GM21381 (cell line): Measurements from ENCODE around the gene GPD1.

Experiments used
- ATAC-seq: cut with Tn5 transposase; IDR thresholded peaks from one replicate; pipeline ENCODE4 v1.9.1; 2021; ENCODE audit warnings: mild to moderate bottlenecking, moderate library complexity; ENCODE audit not compliant: unreplicated experiment

The GPD1 gene

DNA sequence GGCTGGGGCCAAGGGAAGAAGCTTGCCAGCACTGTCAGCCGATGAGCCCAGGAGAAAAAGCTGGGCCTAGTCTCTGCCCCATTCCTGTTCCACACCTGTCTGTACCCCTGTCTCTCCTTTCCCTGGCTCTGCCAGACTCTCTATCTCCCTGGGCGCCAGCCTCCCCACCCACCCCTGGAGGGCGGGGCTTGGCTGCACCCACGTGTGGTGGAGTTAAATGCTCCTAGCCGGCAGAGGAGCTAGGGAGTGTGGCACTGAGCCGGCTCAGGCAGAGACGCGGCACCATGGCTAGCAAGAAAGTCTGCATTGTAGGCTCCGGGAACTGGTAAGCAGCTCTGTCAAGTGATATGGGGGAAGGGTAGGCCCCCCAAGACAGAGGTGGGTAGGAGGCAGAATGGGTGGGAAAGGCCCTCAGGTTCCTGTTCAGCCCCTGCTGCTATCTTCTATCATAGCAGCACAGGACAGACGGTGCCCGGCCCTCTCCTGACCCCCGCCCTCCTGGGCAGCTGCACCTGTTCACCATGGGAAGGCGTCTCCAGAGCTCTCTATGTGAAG, at the start of gene GPD1:
TSS of gene GPD1 (plus strand) at position 242 of the 555 bp plus-strand sequence. CDS start at position 285, 43 bp downstream.
- ATAC-seq: no peak

DNA sequence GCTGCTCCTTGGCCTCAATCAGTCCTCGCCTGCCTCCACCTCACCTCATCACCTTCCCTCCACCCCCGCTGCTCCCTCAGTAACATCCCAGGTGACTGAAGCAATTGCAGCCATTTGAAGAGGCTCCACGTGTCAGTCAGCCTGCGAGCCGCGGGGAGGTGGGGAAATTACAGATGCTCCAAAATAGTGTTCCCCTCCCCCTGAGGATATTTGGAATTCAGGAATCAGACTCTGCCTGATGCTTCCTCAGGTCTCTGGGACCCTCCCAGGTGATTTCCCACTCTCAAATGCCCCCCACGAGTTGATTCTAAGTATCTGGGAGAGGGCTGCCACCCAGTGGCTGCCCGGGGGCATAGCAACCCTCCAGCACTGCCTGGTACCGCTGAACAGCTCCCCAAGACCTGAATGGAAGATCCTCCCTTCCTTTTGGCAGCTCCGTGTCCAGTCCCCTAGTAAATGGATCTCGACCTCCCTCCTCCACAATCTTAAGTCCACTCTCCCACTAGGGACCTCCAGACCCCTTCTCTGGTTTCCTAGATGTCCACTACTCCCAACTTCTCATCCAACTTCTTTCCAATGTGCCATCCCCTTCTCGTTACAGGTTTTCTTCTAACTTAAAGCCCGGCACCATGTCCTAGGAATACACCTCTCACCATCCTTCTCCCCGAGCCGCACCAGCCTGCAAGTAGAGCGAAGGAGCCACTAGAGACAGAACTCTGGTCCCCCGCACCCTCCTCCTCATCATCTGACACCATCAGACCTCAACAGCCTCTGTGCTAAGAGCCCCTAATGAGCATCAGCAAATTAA, 47.8 kb upstream of the GPD1 start:
- no peak for ATAC-seq

DNA sequence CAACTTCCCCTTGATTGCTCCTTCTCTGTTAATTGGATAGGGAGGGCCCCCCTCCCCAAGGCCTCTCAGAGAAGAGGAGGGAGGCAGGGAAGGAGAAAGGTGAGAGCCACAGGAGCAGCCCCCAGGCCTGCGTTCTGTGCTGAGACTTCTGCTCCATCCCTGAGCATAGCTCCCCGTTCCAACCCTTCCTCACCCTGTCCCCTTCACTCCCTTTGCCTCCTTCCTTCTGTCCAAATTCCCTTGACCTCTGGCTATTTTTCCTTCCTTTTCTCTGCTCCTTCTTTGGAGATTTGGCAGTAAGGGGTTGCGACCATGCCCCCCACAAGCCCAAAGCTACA, 47.2 kb upstream of the GPD1 start:
- no peak for ATAC-seq

DNA sequence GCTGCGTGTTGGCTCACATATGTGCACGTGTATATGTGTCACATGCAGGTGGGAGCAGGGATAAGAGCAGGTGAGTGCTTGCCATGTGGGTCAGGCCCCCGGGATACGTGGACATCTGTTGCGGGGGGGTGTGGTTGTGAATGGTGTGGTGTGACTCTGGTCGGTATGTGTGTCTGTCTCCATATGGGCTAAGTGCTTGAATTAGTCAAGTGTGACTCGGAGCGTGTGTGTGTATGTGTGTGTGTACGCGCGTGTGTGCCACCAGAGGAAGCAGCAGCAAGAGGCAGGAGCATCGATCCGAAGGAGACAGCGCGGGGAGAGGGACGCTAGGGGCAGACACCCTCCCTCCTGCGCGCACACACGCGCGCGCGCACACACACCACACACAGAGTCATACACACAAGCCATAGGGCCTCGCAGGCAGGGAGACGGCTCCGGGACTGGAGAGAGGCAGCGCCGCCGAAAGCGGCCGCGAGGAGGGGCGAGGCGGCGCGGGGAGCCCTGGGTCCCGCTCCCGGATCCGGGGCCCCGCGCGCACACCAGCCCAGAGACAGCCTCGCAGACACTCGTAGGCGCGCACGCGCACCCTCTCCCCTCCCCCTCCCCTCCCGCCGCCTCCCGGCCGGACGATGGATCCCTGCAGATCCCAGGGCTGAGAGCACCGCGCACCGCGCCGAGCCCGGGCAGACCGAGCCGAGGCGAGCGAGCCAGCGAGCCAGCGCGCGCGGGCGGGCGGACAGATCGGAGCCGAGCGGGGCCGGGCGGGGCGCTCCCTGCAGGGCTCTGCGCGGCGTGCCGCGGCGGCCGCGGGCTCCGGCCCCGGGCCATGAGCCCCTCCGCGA, 46.6 kb upstream of the GPD1 start, which contains the start of gene ASIC1:
TSS of gene ASIC1 (plus strand) at position 597 of the 842 bp plus-strand sequence. CDS start 1,171 bp downstream, outside the sequence.
- ATAC-seq: no peak

- ATAC-seq: no peak
Measured at GRCh38 chr12:50057896-50058670, 45.7 kb upstream of the GPD1 start.

- no peak for ATAC-seq
Measured at GRCh38 chr12:50058743-50059312, 45.0 kb upstream of the GPD1 start.

DNA sequence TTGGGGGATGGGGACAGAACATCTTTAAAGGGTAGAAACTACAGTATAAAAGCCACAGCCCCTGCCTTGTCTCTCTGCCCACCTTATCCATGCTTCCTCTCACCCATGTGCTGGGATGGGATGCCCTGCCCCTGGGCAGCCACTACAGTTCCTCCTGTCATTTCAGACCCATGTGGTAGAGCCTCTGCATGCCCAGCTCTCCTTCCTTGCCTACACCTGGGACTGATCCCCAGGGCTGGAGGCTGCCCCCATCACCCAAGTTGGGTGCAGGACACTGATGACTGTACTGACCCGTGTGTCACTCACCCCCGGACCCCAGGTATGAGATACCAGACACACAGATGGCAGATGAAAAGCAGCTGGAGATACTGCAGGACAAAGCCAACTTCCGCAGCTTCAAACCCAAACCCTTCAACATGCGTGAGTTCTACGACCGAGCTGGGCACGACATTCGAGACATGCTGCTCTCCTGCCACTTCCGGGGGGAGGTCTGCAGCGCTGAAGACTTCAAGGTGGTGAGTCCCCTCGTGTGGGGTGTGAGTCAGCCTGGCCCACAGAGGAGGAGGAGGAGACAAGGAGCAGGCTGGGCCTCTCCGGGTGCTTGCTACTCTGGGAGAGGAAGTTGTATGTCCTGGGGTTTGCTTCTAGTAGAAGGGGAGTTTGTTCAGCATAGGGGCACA, 44.2 kb upstream of the GPD1 start:
- no peak for ATAC-seq

DNA sequence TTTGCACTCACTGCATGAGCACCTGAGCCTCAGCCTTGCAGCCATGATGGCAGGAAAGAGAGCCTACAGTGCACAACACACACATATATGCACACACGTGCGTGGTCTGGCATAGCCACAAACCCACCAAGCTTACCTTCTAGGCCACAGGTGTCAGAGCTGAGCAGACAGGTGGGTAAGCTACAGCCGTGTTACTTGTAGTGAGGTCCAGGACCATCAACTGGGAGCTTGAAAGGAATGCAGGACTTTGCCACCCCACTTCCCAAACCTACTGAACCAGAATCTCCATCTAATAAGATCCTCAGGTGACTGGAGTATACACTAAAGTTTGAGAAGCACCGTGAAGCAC, 43.7 kb upstream of the GPD1 start:
- no peak for ATAC-seq

DNA sequence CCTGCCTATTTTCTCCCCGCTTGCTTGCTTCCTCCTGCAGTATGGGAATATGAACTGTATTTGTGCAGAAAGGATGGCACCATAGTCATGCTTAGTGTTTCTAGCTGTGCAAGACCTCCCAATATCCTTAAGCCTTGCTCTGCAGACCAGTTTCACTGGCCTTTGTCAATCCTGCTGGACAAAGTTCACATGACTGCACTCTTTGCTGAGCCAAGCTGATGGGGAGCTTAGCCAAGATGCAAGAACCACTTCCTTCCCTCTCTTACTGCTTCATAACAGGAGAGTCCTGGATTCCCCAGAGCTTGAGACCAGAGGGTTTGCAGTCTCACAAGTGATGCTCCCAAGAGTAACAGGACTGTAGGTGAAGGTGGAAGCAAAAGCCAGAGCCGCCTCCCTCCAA, 42.6 kb upstream of the GPD1 start:
- ATAC-seq: no peak

GRCh38 chr12:50061946-50062686, 41.7 kb upstream of the GPD1 start:
- no peak for ATAC-seq

DNA sequence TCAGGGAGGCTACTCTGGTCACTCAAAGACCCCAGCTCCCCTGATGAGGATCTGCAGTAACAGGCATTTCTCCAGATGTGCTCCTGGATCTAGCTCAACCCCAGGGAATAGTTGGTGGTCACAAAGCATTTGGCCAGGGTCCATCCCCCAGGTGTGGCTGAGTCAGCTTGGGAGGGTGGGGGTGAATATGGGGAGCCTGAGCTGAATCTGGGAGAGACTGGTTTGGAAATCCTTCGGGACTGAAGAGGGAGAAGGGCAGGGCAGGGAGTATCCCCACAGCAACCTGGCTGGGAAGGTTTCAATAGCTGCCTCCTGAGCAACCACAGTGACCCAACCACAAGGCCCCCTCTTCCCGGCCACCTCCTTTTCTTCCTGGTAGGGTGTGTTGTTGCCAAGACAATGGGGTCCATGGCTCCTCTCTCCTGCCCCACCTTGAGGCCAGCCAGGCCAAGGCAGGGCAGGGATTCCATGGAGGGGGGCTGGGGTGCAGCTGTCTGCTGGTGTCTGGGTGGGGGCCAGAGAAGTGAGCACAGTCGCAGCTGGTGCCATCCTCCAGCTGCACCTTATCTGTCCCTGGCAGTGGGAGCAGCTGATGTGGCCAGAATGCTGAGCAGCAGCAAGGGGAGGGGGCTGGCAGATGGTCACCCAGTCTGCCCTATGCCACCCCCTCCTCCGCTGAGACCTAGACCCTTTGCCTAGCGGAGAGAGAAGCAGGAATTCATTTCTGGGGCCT, 40.9 kb upstream of the GPD1 start:
- no peak for ATAC-seq

- no peak for ATAC-seq
Measured at GRCh38 chr12:50065726-50066310, 38.0 kb upstream of the GPD1 start.

DNA sequence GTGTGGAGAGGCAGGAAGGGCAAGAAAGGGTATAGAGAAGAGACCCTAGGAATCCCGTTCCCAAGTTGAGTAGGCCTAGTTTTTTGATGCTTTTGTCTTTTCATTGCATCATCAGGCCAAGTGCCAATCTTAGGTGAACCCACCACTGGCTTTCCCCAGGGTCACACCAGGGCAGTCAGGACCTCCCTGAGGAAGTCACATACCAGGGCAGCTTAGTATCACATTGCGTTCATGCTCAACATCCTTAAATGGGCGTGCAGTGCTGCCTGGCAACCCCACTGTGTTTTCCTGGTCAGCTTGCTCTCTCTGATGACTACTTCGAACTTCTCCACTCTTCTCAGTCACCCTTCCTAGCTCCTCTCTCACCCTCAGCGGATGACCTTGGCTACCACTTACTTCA, 37.4 kb upstream of the GPD1 start:
- no peak for ATAC-seq

DNA sequence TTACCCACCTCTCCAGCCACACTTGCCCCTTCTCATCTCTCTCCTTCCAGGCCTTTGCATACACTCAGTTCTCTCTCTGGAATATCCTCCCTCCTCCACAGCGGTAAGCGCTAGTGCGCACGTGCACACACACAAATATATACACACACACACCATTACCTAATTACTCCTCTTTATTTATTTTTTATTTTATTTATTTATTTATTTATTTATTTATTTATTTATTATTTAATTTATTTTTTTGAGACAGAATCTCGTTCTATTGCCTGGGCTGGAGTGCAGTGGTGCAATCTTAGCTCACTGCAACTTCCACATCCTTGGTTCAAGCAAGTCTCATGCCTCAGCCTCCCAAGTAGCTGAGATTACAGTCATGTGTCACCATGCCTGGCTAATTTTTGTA, 34.7 kb upstream of the GPD1 start:
- ATAC-seq: no peak

GRCh38 chr12:50069539-50069938, 34.3 kb upstream of the GPD1 start:
- ATAC-seq: no peak

GRCh38 chr12:50070314-50071060, 33.3 kb upstream of the GPD1 start:
- ATAC-seq: no peak

DNA sequence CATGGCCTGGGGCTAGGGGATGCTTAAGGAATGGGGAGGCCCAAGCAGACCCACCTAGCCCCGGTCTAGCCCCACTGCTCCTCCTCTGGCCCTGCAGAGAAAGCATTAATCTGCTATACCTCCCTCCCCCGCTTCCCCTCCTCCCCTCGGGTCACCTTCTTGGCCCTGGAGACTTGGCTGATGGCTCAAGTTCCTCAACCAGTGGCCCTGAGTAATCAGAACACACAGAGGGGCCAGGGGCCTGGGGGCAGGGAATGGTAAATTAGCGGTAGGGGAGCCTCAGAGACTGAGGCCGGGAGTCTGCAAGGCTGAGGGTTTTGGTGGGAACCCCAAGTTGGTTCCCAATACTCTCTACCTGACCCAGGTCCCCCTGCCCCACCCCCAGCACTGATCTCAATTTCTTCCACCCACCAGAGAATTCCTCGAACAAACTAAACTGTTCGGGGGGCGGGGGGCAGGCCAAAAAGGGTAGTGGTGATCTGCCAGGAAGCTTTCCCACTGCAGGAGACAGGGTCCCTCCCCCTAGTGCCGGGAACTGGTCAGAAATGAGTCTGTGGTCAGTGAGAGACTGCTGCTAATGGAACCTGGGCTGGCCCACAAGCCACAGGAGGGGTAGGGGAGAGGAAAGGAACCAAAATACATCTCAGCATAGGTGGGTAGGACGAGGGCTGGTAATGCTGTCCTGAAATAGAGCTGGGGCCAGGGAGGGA, 31.5 kb upstream of the GPD1 start:
- ATAC-seq: no peak
